Measurements from ENCODE around the gene CIAO2B.

The CIAO2B gene

GRCh38 chr16:66924527-66925321 lies 9.5 kb downstream of the CIAO2B start:
- DNase-seq (ENCODE audit: low spot score): peak; percentile 79
- TF ChIP-seq CTCF (IDR thresholded peaks at IDR 0.05; ENCODE audit: extremely low read depth, insufficient read depth, missing control alignments): peak; percentile 54
- in situ Hi-C loops (cut with MboI; ENCODE audit: low pct_unique_long_range_greater_than_20kb, low sequenced_read_pairs, unreplicated experiment): no loop called here

- in situ Hi-C loops (cut with MboI; ENCODE audit: low pct_unique_long_range_greater_than_20kb, low sequenced_read_pairs, unreplicated experiment): no loop called here
- no peak for TF ChIP-seq CTCF (IDR thresholded peaks at IDR 0.05; ENCODE audit: extremely low read depth, insufficient read depth, missing control alignments)
These were observed 10.3 kb downstream of the CIAO2B start for GRCh38 chr16:66923866-66924265.

GRCh38 chr16:66923247-66923731 lies 10.9 kb downstream of the CIAO2B start:
- in situ Hi-C loops (cut with MboI; ENCODE audit: low pct_unique_long_range_greater_than_20kb, low sequenced_read_pairs, unreplicated experiment): no loop called here
- DNase-seq (ENCODE audit: low spot score): no peak
- no peak for TF ChIP-seq CTCF (IDR thresholded peaks at IDR 0.05; ENCODE audit: extremely low read depth, insufficient read depth, missing control alignments)

More at GRCh38 chr16:66923866-66924265, 10.3 kb downstream of the CIAO2B start:
- no peak for DNase-seq (ENCODE audit: low spot score)

- in situ Hi-C loops (cut with MboI; ENCODE audit: low pct_unique_long_range_greater_than_20kb, low sequenced_read_pairs, unreplicated experiment): no loop called here
- DNase-seq (ENCODE audit: low spot score): no peak
These were observed 12.3 kb downstream of the CIAO2B start for GRCh38 chr16:66921729-66922450.

GRCh38 chr16:66920924-66921680 lies 13.1 kb downstream of the CIAO2B start:
- in situ Hi-C loops (cut with MboI; ENCODE audit: low pct_unique_long_range_greater_than_20kb, low sequenced_read_pairs, unreplicated experiment): no loop called here
- TF ChIP-seq CTCF (IDR thresholded peaks at IDR 0.05; ENCODE audit: extremely low read depth, insufficient read depth, missing control alignments): no peak
- no peak for DNase-seq (ENCODE audit: low spot score)

More at GRCh38 chr16:66921729-66922450, 12.3 kb downstream of the CIAO2B start:
- TF ChIP-seq CTCF (IDR thresholded peaks at IDR 0.05; ENCODE audit: extremely low read depth, insufficient read depth, missing control alignments): no peak

GRCh38 chr16:66920299-66920590 lies 14.0 kb downstream of the CIAO2B start:
- no peak for DNase-seq (ENCODE audit: low spot score)
- in situ Hi-C loops (cut with MboI; ENCODE audit: low pct_unique_long_range_greater_than_20kb, low sequenced_read_pairs, unreplicated experiment): no loop called here
- no peak for TF ChIP-seq CTCF (IDR thresholded peaks at IDR 0.05; ENCODE audit: extremely low read depth, insufficient read depth, missing control alignments)
